GM12874 (cell line): Measurements from ENCODE around the gene TMIE.

Experiments used
- CTCF ChIP-seq: IDR thresholded peaks from 2 replicates; pipeline ENCODE4 v1.5.1; 2011; ENCODE audit warnings: low read depth, mild to moderate bottlenecking, control low read depth, low read length, moderate library complexity; ENCODE audit not compliant: insufficient read depth

TMIE gene

GRCh38 chr3:46681856-46682540 is 19.2 kb upstream of the TMIE start:
- TF ChIP-seq CTCF = no peak

- no peak for TF ChIP-seq CTCF
These were observed 18.2 kb upstream of the TMIE start for GRCh38 chr3:46682974-46683373.

DNA sequence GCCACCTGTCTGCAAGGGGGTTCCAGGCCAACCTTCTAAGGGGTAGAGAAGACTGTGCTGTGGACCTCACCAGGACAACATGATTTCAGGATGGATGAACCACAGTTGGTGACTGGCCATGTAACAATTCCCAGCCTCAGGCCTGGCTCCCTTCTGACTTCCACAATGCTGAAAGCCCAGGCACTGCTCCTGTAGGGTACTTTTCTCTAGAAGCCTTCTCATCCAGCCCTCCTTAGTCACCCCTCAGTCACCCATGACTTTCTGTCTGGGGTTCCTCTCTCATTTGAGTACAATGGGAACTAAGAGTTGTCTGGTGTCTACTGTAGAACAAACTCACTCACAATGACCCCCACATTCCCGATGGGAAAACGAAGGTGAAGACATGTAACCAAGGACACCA is 16.3 kb upstream of the TMIE start:
- TF ChIP-seq CTCF = no peak

DNA sequence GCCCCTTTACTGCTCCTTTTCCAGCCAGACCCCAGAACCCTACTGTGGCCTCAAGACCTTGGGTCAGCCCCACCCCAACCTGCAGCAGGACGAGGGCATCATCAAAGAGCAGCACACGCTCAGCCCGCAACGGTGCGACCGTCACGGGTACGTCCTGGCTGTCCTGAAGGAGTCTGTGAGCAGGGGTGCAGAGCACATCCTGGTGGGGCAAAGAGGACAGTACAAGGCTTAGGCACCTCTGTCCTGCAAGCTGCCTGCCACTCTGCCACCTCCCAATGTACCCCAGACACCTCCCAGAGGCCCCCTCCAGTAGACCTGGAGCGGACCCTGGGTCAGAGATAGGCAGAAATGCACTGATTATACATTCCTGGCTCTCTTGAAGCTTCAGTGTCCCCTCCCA is 15.7 kb upstream of the TMIE start:
- no peak for TF ChIP-seq CTCF

DNA sequence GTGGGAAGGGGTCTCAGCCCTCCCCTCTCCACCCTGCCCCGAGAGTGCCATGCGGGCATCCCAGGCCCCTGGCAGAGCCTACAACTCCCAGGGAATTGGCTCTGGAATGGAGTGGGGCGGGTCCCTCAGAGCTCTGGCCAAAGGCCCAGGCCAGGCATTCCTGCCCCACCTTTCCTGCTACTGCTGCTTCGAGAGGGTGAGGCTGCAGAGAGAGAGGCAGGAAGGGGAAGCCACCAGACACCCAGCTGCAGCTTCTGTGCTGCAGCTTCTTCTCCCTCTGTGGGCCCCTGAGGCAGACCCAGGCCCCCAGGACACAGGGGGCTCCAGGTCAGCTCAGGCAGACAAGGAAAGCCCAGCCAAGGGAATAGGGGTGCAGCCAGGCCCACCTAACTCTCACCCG is 10.4 kb upstream of the TMIE start:
- no peak for TF ChIP-seq CTCF

- TF ChIP-seq CTCF = no peak
These were observed 8.6 kb upstream of the TMIE start for GRCh38 chr3:46692566-46692990.

GRCh38 chr3:46693038-46693891 is 7.9 kb upstream of the TMIE start, which contains the start of gene ALS2CL:
ALS2CL (minus strand) TSS chr3:46693679; CDS start chr3:46689440, 4,239 bp downstream.
- TF ChIP-seq CTCF = no peak
